Astrocyte of the spinal cord (primary cell): ENCODE results near the gene ERC1.

ENCODE experiments used
- DNase-seq: peaks from one replicate; pipeline ENCODE4 v3.0.0; 2011; ENCODE audit warnings: low read depth, low spot score
- H3K4me3 ChIP-seq: 2 replicates; pipeline ENCODE4 v1.5.1; 2011; ENCODE audit warnings: low read depth, mild to moderate bottlenecking, low read length, moderate library complexity
- in situ Hi-C: cut with HindIII; loops from 2 replicates; pipeline ENCODE4 v1.10.0; 2017; ENCODE audit warnings: low sequenced_read_pairs
- TF ChIP-seq, protein P1 (sequence below): IDR thresholded peaks from 2 replicates; pipeline ENCODE4 v1.5.1; 2012; ENCODE audit warnings: low read depth, mild to moderate bottlenecking, low read length, inconsistent platforms

Gene ERC1

DNA sequence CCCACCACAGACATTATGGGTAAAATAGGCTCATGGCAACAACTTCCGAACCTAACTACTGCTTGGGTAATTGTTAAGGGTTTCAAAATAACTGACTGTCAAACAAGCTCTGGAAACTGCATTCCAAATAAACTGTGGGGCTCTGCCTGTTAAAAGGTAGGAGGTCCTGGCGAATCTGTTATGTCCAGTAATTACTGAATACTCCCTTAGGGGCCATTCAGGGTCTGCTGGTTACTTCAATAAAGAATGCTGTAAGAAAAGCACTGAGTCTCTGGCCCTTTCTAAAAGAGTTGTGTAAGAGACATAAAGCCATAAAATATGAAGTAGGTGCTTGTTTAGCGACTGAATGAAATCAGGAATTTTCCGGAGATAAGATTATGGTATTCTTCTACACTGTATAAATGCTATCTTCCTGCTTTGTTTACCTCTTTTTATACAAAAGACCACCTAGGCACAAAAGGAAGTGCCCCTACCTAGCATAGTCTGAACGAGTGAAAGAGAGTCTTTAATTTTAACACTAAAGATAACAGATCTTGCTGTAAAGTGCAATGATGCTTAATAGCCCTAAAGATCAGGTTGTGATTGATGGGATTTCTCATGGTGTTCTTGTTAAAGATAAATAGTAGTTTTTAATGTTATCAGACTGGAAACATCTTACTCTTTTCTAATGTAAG, 475.6 kb downstream of the ERC1 start:
- no peak overlapping the region for H3K4me3 ChIP-seq
- TF ChIP-seq, protein P1, sequence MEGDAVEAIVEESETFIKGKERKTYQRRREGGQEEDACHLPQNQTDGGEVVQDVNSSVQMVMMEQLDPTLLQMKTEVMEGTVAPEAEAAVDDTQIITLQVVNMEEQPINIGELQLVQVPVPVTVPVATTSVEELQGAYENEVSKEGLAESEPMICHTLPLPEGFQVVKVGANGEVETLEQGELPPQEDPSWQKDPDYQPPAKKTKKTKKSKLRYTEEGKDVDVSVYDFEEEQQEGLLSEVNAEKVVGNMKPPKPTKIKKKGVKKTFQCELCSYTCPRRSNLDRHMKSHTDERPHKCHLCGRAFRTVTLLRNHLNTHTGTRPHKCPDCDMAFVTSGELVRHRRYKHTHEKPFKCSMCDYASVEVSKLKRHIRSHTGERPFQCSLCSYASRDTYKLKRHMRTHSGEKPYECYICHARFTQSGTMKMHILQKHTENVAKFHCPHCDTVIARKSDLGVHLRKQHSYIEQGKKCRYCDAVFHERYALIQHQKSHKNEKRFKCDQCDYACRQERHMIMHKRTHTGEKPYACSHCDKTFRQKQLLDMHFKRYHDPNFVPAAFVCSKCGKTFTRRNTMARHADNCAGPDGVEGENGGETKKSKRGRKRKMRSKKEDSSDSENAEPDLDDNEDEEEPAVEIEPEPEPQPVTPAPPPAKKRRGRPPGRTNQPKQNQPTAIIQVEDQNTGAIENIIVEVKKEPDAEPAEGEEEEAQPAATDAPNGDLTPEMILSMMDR: no peak
- no peak for DNase-seq
- in situ Hi-C loops: no loop called here

DNA sequence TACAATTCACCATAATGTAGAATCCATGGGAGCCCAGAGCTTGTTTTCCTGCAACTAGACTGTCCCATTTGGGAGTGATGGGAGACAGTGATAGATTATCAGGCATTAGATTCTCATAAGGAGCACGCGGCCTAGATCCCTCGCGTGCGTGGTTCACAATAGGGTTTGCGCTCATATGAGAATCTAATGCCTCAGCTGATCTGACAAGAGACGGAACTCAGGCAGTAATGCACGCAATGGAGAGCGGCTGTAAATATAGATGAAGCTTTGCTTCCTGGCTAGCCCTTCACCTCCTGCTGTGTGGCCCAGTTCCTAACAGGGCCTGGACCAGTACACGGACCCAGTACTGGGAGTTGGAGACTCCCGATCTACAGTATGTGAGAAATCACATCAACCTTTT, 476.7 kb downstream of the ERC1 start:
- no peak for DNase-seq
- TF ChIP-seq, protein P1: no peak
- in situ Hi-C loops: no loop called here
- no peak overlapping the region for H3K4me3 ChIP-seq

DNA sequence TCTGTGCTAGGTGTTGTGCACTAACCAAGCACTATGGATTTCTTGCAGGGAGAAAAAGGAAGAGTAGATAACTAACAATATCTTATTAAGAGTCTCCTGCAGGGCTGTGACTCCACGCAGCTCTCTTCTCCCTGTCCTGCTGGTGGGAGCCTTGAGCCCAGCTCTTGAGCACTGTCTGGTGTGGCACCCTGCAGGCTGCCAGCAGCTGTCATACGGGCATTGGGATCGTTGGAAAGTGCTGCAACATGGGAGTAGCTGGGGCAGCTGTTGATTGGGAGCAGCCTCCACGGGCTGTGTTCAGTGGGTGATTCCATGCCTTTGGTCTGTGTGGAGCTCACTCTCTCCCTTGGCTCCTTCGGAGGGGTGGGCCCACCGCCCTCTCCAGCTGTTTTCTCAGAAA, 478.0 kb downstream of the ERC1 start:
- TF ChIP-seq, protein P1: no peak
- in situ Hi-C loops: no loop called here
- no peak overlapping the region for H3K4me3 ChIP-seq
- no peak for DNase-seq

DNA sequence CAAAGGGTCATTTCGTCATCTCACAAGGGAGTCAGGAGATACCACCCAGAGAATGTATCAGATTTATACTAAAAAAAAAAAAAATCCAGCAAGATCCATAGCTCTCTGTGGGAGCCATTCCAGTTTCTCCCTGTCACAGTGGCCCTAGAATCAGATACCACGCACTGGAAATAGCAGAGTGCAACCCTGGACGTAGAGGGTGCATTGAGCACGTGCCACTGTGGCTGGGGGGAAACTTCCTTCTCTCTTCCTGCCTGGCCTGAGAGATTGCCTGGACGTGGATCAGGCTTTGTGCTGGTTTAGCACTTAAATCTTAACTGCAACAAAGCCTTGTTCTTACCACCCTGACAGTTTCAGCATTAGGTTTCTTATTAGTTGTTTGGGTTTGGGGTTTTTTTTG, 479.0 kb downstream of the ERC1 start:
- in situ Hi-C loops: no loop called here
- TF ChIP-seq, protein P1: no peak
- H3K4me3 ChIP-seq: no peak overlapping the region
- DNase-seq: no peak

DNA sequence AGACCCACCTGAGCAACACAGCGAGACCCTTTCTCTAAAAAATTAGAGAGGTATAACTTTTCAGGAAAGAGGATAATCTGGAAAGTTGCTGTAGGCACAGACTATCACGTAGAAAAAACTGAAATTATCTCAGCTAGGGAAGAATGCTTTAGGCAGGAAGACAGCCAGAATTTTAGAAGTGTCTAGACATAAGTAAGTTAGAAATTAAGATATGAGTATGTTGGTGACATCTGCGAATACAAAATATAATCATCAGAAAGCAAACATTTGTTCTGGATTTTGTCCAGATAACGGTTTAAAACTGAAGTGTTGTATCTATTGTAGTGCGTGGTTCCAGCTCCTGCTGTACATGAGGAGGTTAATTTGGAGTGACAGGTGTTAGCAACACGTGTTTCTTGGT, 480.2 kb downstream of the ERC1 start:
- TF ChIP-seq, protein P1: no peak
- in situ Hi-C loops: no loop called here
- DNase-seq: peak; percentile 28
- H3K4me3 ChIP-seq: no peak overlapping the region

DNA sequence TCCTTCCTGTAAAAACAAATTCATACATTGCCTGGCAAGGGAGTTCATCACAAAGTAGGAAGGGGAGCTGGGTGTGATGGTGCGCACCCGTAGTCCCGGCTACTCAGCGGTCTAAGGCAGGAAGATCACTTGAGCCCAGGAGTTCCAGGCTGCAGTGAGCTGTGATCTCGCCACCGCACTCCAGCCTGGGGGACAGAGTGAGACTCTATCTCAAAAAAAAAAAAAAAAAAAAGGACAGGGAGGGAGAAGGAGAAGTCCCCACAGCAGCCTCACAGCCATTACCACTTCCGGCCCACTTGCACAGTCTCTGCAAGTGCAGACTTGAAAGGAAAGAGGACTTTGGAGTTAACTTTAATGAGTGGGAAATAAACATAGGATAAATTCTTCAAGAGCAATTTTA, 482.4 kb downstream of the ERC1 start:
- in situ Hi-C loops: no loop called here
- DNase-seq: no peak
- no peak overlapping the region for H3K4me3 ChIP-seq
- TF ChIP-seq, protein P1: no peak
